K562 (cell line): ENCODE measurements around the gene KRT14. TPM values are rescaled to one million over a fixed set of nuclear protein-coding genes. Genes with fewer than 3 reads are reported as not detected.

Experiments
- ATAC-seq: fragments of 200-7000 bp; cut with Tn5 transposase; 3 replicates; pipeline ENCODE4 v1.9.1; 2020; ENCODE audit warnings: moderate library complexity
- BruUV-seq: library from RNA; stranded (reverse); fragments of 400-500 nt; replicated peaks from 2 replicates; lab custom pipeline; 2021; lab: Mats Ljungman, UMichigan
- CTCF ChIA-PET: fragments of 300-600 bp; formaldehyde crosslinking; extraction: SDS; loops from one replicate; lab custom pipeline; 2021; ENCODE audit warnings: low intra/inter-chr PET ratio; lab: Yijun Ruan, JAX
- POLR2A ChIA-PET: fragments of 300-600, 350-650 bp; sonication (Branson Sonifier 250); formaldehyde crosslinking; extraction: SDS; loops from one replicate; lab custom pipeline; 2021; ENCODE audit warnings: antibody characterized with exemption, inconsistent platforms; lab: Yijun Ruan, JAX
- DNase-seq, 4 experiments: peaks; one replicate each; pipeline versions ENCODE4 v3.0.0 to v3.0.0-alpha.2; 2011 to 2018; ENCODE audit warnings: low spot score in 3 of 4, mixed read lengths in 3 of 4; ENCODE audit errors: extremely low read depth in 1 of 4
- FAIRE-seq: peaks from 2 replicates; lab custom pipeline; 2011; peaks lifted over from hg19 to GRCh38; lab: Jason Lieb, UNC
- H2AFZ ChIP-seq: 2 replicates; pipeline ENCODE4 v1.6.0; 2011; ENCODE audit warnings: low read depth, low read length, control low read depth, inconsistent platforms
- H3K27ac ChIP-seq: fragments of 200-600 bp; 3 replicates; pipeline ENCODE4 v1.8.0; 2011; ENCODE audit warnings: low read depth, mild to moderate bottlenecking, control low read depth, inconsistent platforms, low read length, moderate library complexity, mixed read lengths; ENCODE audit errors: extremely low read depth
- H3K27me3 ChIP-seq, 2 experiments: fragments of 300-600 bp in 1 of 2; 2 replicates in 1 of 2; 3 replicates in 1 of 2; pipeline versions ENCODE4 v1.6.0 to v1.8.0; 2011; ENCODE audit warnings: inconsistent platforms in 2 of 2, low read length in 2 of 2, mild to moderate bottlenecking in 1 of 2, mixed read lengths in 1 of 2, moderate library complexity in 1 of 2; ENCODE audit not compliant: control insufficient read depth in 2 of 2, insufficient read depth in 2 of 2
- H3K36me3 ChIP-seq: fragments of 300-600 bp; 3 replicates; pipeline ENCODE4 v1.8.0; 2011; ENCODE audit warnings: mild to moderate bottlenecking, low read length, inconsistent platforms; ENCODE audit not compliant: control insufficient read depth, insufficient read depth
- H3K4me1 ChIP-seq, 2 experiments: fragments of 200-600 bp in 1 of 2; replicated peaks in 1 of 2; 2 replicates in 1 of 2; 3 replicates in 1 of 2; pipeline versions ENCODE4 v1.5.1 to v1.8.0; 2011; ENCODE audit warnings: inconsistent platforms in 2 of 2, low read length in 2 of 2, mild to moderate bottlenecking in 1 of 2, mixed read lengths in 1 of 2, moderate library complexity in 1 of 2; ENCODE audit not compliant: control insufficient read depth in 2 of 2, insufficient read depth in 2 of 2
- H3K4me2 ChIP-seq: 2 replicates; pipeline ENCODE4 v1.6.1; 2011; ENCODE audit warnings: low read length, control low read depth, inconsistent platforms, mixed read lengths; ENCODE audit not compliant: insufficient read depth
- H3K4me3 ChIP-seq: fragments of 200-600 bp; sonication (generic), shearing (Covaris generic); 2 replicates; pipeline ENCODE4 v1.5.1; 2016; ENCODE audit warnings: control low read depth, inconsistent platforms
- H3K79me2 ChIP-seq: fragments of 200-600 bp; 3 replicates; pipeline ENCODE4 v1.8.0; 2011; ENCODE audit warnings: low read length, inconsistent platforms; ENCODE audit not compliant: control insufficient read depth, insufficient read depth
- H3K9ac ChIP-seq, 2 experiments: 2 replicates each; pipeline versions ENCODE4 v1.6.0 to v1.6.1; 2011; ENCODE audit warnings: low read depth in 2 of 2, low read length in 2 of 2, control low read depth in 1 of 2, inconsistent platforms in 1 of 2, mild to moderate bottlenecking in 1 of 2, mixed read lengths in 1 of 2; ENCODE audit not compliant: insufficient read depth in 1 of 2
- H3K9me1 ChIP-seq: one replicate; pipeline ENCODE4 v1.6.0; 2011; ENCODE audit warnings: inconsistent platforms, mild to moderate bottlenecking, low read length, moderate library complexity; ENCODE audit not compliant: control insufficient read depth, insufficient read depth
- H3K9me3 ChIP-seq: replicated peaks from 2 replicates; pipeline ENCODE4 v1.5.1; 2011; ENCODE audit warnings: low read depth, low read length, inconsistent platforms; ENCODE audit not compliant: control insufficient read depth, insufficient read depth
- H4K20me1 ChIP-seq: replicated peaks from 2 replicates; pipeline ENCODE4 v1.6.1; 2011; ENCODE audit warnings: low read length, inconsistent platforms, mixed read lengths; ENCODE audit not compliant: control insufficient read depth, insufficient read depth
- BHLHE40 ChIP-seq: IDR thresholded peaks from 2 replicates; pipeline ENCODE4 v1.6.1; 2011; ENCODE audit warnings: low read length, improper control_type of control experiment
- EGR1 ChIP-seq: fragments of 450-650 bp; conservative IDR thresholded peaks from 2 replicates; pipeline ENCODE4 v1.6.1; 2017; ENCODE audit warnings: mild to moderate bottlenecking
- RBM17 ChIP-seq: fragments of 200-400 bp; formaldehyde crosslinking; IDR thresholded peaks from 2 replicates; pipeline ENCODE4 v1.6.1; 2017; ENCODE audit warnings: low read depth, mild to moderate bottlenecking, low read length, borderline replicate concordance
- SMARCE1 ChIP-seq: fragments of 450-650 bp; IDR thresholded peaks from 2 replicates; pipeline ENCODE4 v1.7.1; 2016; ENCODE audit warnings: mild to moderate bottlenecking
- SRF ChIP-seq, 2 experiments: fragments of 250-450, 450-650 bp in 1 of 2; sonication (Bioruptor Pico) in 1 of 2; sonication (generic) in 1 of 2; formaldehyde crosslinking; IDR thresholded peaks; 2 replicates each; pipeline versions ENCODE4 v1.5.0 to v1.5.1; 2020 to 2022; ENCODE audit warnings: mild to moderate bottlenecking in 1 of 2, missing genetic modification reagents in 1 of 2
- TARDBP ChIP-seq: fragments of 450-650 bp; IDR thresholded peaks from 2 replicates; pipeline ENCODE4 v1.6.1; 2016
- ZFX ChIP-seq: sonication (generic); formaldehyde crosslinking; IDR thresholded peaks from 2 replicates; pipeline ENCODE4 v1.8.0; 2022; ENCODE audit warnings: mild to moderate bottlenecking, missing genetic modification reagents, moderate library complexity
- ZNF23 ChIP-seq: fragments of 250-450 bp; sonication (Bioruptor Pico); IDR thresholded peaks from 2 replicates; pipeline ENCODE4 v1.4.0; 2020; ENCODE audit warnings: mild to moderate bottlenecking
- WGBS: fragments of 100-300 bp; shearing (Covaris generic); methylation state at CpG from one replicate; pipeline ENCODE4 v1.1.6; 2016; ENCODE audit warnings: low coverage, mixed read lengths; ENCODE audit not compliant: insufficient coverage; ENCODE audit errors: missing lambda C conversion rate; 5-methylcytosine and 5-hydroxymethylcytosine counted together
- in situ Hi-C: fragments of 300-500 bp; cut with MboI; formaldehyde crosslinking; loops from 4 replicates; pipeline ENCODE4 v1.15.0; 2018; ENCODE audit warnings: inconsistent platforms, mixed read lengths
- intact Hi-C: fragments of 100-400 bp; cut with micrococcal nuclease; formaldehyde crosslinking; loops from 2 replicates; pipeline ENCODE4 v1.14.2; 2022
- polyA plus RNA-seq, 8 experiments: library from polyadenylated mRNA; depleted of rRNA in 4 of 8; stranded (reverse) in 5 of 8; unstranded in 3 of 8; fragments of >200 nt; fragmentation: Nextera tagmentation in 2 of 8; fragmentation: Illumina TruSeq in 1 of 8; extraction: Ambion mirVana in 2 of 8; extraction: Trizol in 1 of 8; gene quantifications; 2 replicates each; pipeline versions ENCODE4 v1.2.1 to v1.2.3, GENCODE V29; 2011 to 2014; ENCODE audit warnings: inconsistent platforms in 1 of 8, missing spikeins in 1 of 8
- total RNA-seq, 7 experiments: library from RNA; depleted of rRNA in 6 of 7; stranded (reverse); fragments of >200 nt in 6 of 7; fragmentation: Illumina TruSeq in 2 of 7; extraction: Trizol in 2 of 7; gene quantifications; 2 replicates each; pipeline versions ENCODE4 v1.2.1 to v1.2.3, GENCODE V29; 2011 to 2021; ENCODE audit warnings: low replicate concordance in 1 of 7
- TF ChIP-seq, protein P1 (sequence below), 2 experiments: fragments of 450-650 bp in 1 of 2; sonication (generic) in 1 of 2; formaldehyde crosslinking in 1 of 2; IDR thresholded peaks; 2 replicates each; pipeline versions ENCODE4 v1.7.1 to v1.9.0; 2016 to 2022; ENCODE audit warnings: inconsistent platforms in 1 of 2, mild to moderate bottlenecking in 1 of 2, missing genetic modification reagents in 1 of 2
- TF ChIP-seq, protein P2 (sequence below): fragments of 450-650 bp; IDR thresholded peaks from one replicate; pipeline ENCODE4 v1.6.1; 2018; ENCODE audit warnings: mild to moderate bottlenecking, moderate library complexity; ENCODE audit not compliant: partially characterized antibody
- TF ChIP-seq, protein P3 (sequence below): conservative IDR thresholded peaks from 2 replicates; pipeline ENCODE4 v1.6.1; 2011; ENCODE audit warnings: low read depth, mild to moderate bottlenecking, low read length; ENCODE audit not compliant: control insufficient read depth

The KRT14 gene
- total and polyA plus RNA-seq, 9 of the 15 experiments (the other 6 are each of a cell fraction or from before 2014, with no cell fraction given) = 0.22 TPM; not detected in 8

GRCh38 chr17:41567317-41567716, 19.4 kb downstream of the KRT14 start:
- BruUV-seq = no TSS peak
- DNase-seq = no peak
- ChIA-PET POLR2A (interaction anchor here (0.7 kb wide), 1 partner anchor 41 kb away, joined by 3 read pairs; no protein-coding TSS in a partner anchor), CTCF (no interaction called here)
- Histone ChIP-seq H3K9me1 (no peaks in the 10 kb centered on the region), H3K9me3 (no peaks in the 10 kb centered on the region), H3K4me3 (no peak overlapping the region), H4K20me1 (no peaks in the 10 kb centered on the region), H3K79me2 (no peaks in the 10 kb centered on the region), H2AFZ (no peak overlapping the region), H3K4me2 (no peak overlapping the region), H3K27me3 (peaks cover 29 to 55% of the 10 kb centered on the region in 2 experiments; a peak in 4 of 5 replicates), H3K27ac (no peak overlapping the region), H3K4me1 (peaks cover 0 to 5% of the 10 kb centered on the region in 2 experiments; a peak in 2 of 5 replicates), H3K9ac (no peak overlapping the region), H3K36me3 (no peaks in the 10 kb centered on the region)
- no peak for FAIRE-seq
- intact Hi-C loops (no loop called here), in situ Hi-C loops (no loop called here)
- 7% methylated on average over 5 of the region's 6 CpGs for WGBS
- no peak for ATAC-seq
- TF ChIP-seq SMARCE1 = peak; percentile 23; the same call in 1 of the 2 replicates
- TF ChIP-seq ZFX (CRISPR knock-in tag) = no peak
- TF ChIP-seq, protein P1, sequence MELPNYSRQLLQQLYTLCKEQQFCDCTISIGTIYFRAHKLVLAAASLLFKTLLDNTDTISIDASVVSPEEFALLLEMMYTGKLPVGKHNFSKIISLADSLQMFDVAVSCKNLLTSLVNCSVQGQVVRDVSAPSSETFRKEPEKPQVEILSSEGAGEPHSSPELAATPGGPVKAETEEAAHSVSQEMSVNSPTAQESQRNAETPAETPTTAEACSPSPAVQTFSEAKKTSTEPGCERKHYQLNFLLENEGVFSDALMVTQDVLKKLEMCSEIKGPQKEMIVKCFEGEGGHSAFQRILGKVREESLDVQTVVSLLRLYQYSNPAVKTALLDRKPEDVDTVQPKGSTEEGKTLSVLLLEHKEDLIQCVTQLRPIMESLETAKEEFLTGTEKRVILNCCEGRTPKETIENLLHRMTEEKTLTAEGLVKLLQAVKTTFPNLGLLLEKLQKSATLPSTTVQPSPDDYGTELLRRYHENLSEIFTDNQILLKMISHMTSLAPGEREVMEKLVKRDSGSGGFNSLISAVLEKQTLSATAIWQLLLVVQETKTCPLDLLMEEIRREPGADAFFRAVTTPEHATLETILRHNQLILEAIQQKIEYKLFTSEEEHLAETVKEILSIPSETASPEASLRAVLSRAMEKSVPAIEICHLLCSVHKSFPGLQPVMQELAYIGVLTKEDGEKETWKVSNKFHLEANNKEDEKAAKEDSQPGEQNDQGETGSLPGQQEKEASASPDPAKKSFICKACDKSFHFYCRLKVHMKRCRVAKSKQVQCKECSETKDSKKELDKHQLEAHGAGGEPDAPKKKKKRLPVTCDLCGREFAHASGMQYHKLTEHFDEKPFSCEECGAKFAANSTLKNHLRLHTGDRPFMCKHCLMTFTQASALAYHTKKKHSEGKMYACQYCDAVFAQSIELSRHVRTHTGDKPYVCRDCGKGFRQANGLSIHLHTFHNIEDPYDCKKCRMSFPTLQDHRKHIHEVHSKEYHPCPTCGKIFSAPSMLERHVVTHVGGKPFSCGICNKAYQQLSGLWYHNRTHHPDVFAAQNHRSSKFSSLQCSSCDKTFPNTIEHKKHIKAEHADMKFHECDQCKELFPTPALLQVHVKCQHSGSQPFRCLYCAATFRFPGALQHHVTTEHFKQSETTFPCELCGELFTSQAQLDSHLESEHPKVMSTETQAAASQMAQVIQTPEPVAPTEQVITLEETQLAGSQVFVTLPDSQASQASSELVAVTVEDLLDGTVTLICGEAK (IDR thresholded peaks at IDR 0.05) = peak; percentile 62; the same call in 1 of the 2 replicates
- TF ChIP-seq, protein P1 (CRISPR knock-in tag; IDR thresholded peaks at IDR 0.05) = no peak
- TF ChIP-seq, protein P2, sequence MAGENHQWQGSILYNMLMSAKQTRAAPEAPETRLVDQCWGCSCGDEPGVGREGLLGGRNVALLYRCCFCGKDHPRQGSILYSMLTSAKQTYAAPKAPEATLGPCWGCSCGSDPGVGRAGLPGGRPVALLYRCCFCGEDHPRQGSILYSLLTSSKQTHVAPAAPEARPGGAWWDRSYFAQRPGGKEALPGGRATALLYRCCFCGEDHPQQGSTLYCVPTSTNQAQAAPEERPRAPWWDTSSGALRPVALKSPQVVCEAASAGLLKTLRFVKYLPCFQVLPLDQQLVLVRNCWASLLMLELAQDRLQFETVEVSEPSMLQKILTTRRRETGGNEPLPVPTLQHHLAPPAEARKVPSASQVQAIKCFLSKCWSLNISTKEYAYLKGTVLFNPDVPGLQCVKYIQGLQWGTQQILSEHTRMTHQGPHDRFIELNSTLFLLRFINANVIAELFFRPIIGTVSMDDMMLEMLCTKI = no peak
- TF ChIP-seq SRF (CRISPR knock-in tag; IDR thresholded peaks at IDR 0.05) = no peak
- TF ChIP-seq, protein P3, sequence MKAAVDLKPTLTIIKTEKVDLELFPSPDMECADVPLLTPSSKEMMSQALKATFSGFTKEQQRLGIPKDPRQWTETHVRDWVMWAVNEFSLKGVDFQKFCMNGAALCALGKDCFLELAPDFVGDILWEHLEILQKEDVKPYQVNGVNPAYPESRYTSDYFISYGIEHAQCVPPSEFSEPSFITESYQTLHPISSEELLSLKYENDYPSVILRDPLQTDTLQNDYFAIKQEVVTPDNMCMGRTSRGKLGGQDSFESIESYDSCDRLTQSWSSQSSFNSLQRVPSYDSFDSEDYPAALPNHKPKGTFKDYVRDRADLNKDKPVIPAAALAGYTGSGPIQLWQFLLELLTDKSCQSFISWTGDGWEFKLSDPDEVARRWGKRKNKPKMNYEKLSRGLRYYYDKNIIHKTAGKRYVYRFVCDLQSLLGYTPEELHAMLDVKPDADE = no peak
- TF ChIP-seq RBM17 = no peak
- TF ChIP-seq TARDBP = no peak
- no peak for TF ChIP-seq BHLHE40
- peak; percentile 28; the same call in 1 of the 2 replicates for TF ChIP-seq EGR1
- TF ChIP-seq ZNF23 = no peak
